PC-3 (cell line): ENCODE measurements around the gene KIF17.

ENCODE experiments used
- EZH2 ChIP-seq: fragments of 300-600 bp; sonication (generic); IDR thresholded peaks from one replicate; pipeline ENCODE4 v1.6.1; 2017; ENCODE audit warnings: antibody characterized with exemption, mild to moderate bottlenecking, low read length; ENCODE audit not compliant: unreplicated experiment
- TF ChIP-seq, protein P1 (sequence below): fragments of 300-600 bp; sonication (generic); conservative IDR thresholded peaks from 2 replicates; pipeline ENCODE4 v1.5.1; 2017; ENCODE audit warnings: antibody characterized with exemption, low read depth, mild to moderate bottlenecking, low read length

DNA sequence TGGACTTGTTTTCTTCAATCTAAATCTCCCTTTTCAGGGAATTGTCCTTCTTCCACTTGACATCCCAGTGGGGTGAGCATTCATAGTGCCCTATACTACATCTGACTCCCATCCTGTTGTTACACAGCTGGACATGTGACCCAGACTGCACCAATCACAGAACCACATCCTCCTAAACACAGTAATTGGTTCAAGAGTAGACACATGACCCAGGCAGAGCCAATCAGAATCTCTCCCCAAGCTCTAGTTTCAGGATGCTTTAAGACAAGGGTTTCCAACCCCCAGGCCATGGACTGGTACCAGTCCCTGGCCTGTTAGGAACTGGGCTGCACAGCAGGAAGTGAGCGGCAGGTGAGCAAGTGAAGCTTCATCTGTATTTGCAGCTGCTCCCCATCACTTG, 51.0 kb downstream of the KIF17 start:
- TF ChIP-seq, protein P1, sequence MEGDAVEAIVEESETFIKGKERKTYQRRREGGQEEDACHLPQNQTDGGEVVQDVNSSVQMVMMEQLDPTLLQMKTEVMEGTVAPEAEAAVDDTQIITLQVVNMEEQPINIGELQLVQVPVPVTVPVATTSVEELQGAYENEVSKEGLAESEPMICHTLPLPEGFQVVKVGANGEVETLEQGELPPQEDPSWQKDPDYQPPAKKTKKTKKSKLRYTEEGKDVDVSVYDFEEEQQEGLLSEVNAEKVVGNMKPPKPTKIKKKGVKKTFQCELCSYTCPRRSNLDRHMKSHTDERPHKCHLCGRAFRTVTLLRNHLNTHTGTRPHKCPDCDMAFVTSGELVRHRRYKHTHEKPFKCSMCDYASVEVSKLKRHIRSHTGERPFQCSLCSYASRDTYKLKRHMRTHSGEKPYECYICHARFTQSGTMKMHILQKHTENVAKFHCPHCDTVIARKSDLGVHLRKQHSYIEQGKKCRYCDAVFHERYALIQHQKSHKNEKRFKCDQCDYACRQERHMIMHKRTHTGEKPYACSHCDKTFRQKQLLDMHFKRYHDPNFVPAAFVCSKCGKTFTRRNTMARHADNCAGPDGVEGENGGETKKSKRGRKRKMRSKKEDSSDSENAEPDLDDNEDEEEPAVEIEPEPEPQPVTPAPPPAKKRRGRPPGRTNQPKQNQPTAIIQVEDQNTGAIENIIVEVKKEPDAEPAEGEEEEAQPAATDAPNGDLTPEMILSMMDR: no peak
- no peak for TF ChIP-seq EZH2
